GM23338 (cell line): ENCODE measurements around the gene FHL1. TPM values are rescaled to one million over a fixed set of nuclear protein-coding genes. Genes with fewer than 3 reads are reported as not detected.

Source experiments
- ATAC-seq: fragments of 200-7000 bp; cut with Tn5 transposase; 3 replicates; pipeline ENCODE4 v1.9.1; 2020
- DNase-seq: peaks from one replicate; pipeline ENCODE4 v3.0.0-alpha.2; 2015; ENCODE audit warnings: low spot score
- H2AFZ ChIP-seq: fragments of 200-600 bp; sonication (generic); 2 replicates; pipeline ENCODE4 v1.8.0; 2016; ENCODE audit warnings: antibody characterized with exemption, mild to moderate bottlenecking, moderate library complexity
- H3F3A ChIP-seq: fragments of 200-600 bp; sonication (generic); replicated peaks from 2 replicates; pipeline ENCODE4 v1.8.0; 2017; ENCODE audit warnings: antibody characterized with exemption, mixed run types, low read depth
- H3K27ac ChIP-seq: fragments of 200-600 bp; sonication (generic); 2 replicates; pipeline ENCODE4 v1.6.1; 2016; ENCODE audit warnings: low read depth
- H3K27me3 ChIP-seq: fragments of 200-600 bp; sonication (generic); 2 replicates; pipeline ENCODE4 v1.8.0; 2016; ENCODE audit warnings: mild to moderate bottlenecking, mixed run types, moderate library complexity; ENCODE audit not compliant: insufficient read depth
- H3K36me3 ChIP-seq: fragments of 200-600 bp; sonication (generic); 2 replicates; pipeline ENCODE4 v1.8.0; 2016; ENCODE audit warnings: mild to moderate bottlenecking; ENCODE audit not compliant: insufficient read depth
- H3K4me1 ChIP-seq: fragments of 200-600 bp; sonication (generic); 2 replicates; pipeline ENCODE4 v1.8.0; 2016; ENCODE audit warnings: mild to moderate bottlenecking, moderate library complexity; ENCODE audit not compliant: insufficient read depth
- H3K4me2 ChIP-seq: fragments of 200-600 bp; sonication (generic); 2 replicates; pipeline ENCODE4 v1.7.1; 2017; ENCODE audit warnings: mixed run types
- H3K4me3 ChIP-seq: fragments of 200-600 bp; sonication (generic); 2 replicates; pipeline ENCODE4 v1.6.1; 2016; ENCODE audit warnings: mixed run types
- H3K79me2 ChIP-seq: fragments of 200-600 bp; sonication (generic); replicated peaks from 2 replicates; pipeline ENCODE4 v1.8.0; 2017; ENCODE audit warnings: mild to moderate bottlenecking; ENCODE audit not compliant: insufficient read depth
- H3K9me2 ChIP-seq: fragments of 200-600 bp; sonication (generic); 2 replicates; pipeline ENCODE4 v1.8.0; 2017; ENCODE audit not compliant: insufficient read depth
- H4K20me1 ChIP-seq: fragments of 200-600 bp; sonication (generic); replicated peaks from 2 replicates; pipeline ENCODE4 v1.8.0; 2017; ENCODE audit warnings: mild to moderate bottlenecking; ENCODE audit not compliant: insufficient read depth
- H3K27ac Mint-ChIP-seq: 2 replicates; pipeline ENCODE4 v1.8.0; 2020; ENCODE audit warnings: inconsistent platforms, mild to moderate bottlenecking, moderate library complexity, mixed read lengths
- H3K27me3 Mint-ChIP-seq: 3 replicates; pipeline ENCODE4 v1.8.0; 2022; ENCODE audit warnings: low read depth, mild to moderate bottlenecking, moderate library complexity, mixed read lengths, inconsistent platforms; ENCODE audit not compliant: insufficient read depth, poor library complexity
- H3K36me3 Mint-ChIP-seq: 3 replicates; pipeline ENCODE4 v1.8.0; 2021; ENCODE audit warnings: low read depth, mild to moderate bottlenecking, inconsistent platforms, moderate library complexity, mixed read lengths
- H3K4me1 Mint-ChIP-seq: 3 replicates; pipeline ENCODE4 v1.8.0; 2020; ENCODE audit warnings: mild to moderate bottlenecking, inconsistent platforms, mixed read lengths
- H3K4me3 Mint-ChIP-seq: 3 replicates; pipeline ENCODE4 v1.8.0; 2021; ENCODE audit warnings: moderate library complexity, mild to moderate bottlenecking, inconsistent platforms, mixed read lengths
- H3K9me3 Mint-ChIP-seq: 3 replicates; pipeline ENCODE4 v1.8.0; 2020; ENCODE audit warnings: moderate library complexity, mild to moderate bottlenecking, inconsistent platforms, mixed read lengths
- CTCF ChIP-seq, 2 experiments: fragments of 200-600 bp in 1 of 2; sonication (generic) in 1 of 2; conservative IDR thresholded peaks; 2 replicates each; pipeline versions ENCODE4 v1.5.1 to v1.6.1; 2016 to 2017; ENCODE audit warnings: antibody characterized with exemption in 2 of 2, low read depth in 2 of 2, mild to moderate bottlenecking in 2 of 2, moderate library complexity in 1 of 2
- ETS1 ChIP-seq: IDR thresholded peaks from 2 replicates; pipeline ENCODE4 v1.6.1; 2016; ENCODE audit warnings: antibody characterized with exemption
- EZH2 ChIP-seq: fragments of 200-600 bp; sonication (generic); IDR thresholded peaks from one replicate; pipeline ENCODE4 v1.8.0; 2017; ENCODE audit warnings: antibody characterized with exemption, mild to moderate bottlenecking, low read depth; ENCODE audit not compliant: unreplicated experiment
- POLR2AphosphoS5 ChIP-seq: IDR thresholded peaks from 2 replicates; pipeline ENCODE4 v1.6.1; 2016; ENCODE audit warnings: antibody characterized with exemption, low read depth
- polyA plus RNA-seq: library from polyadenylated mRNA; unstranded; fragments of >200 nt; fragmentation: Nextera tagmentation; extraction: Ambion mirVana; gene quantifications from 2 replicates; pipeline ENCODE4 v1.2.1, GENCODE V29; 2016
- total RNA-seq: library from RNA; depleted of rRNA; stranded (reverse); fragments of >200 nt; shearing (Covaris generic); gene quantifications from 2 replicates; pipeline ENCODE4 v1.2.3, GENCODE V29; 2014
- TF ChIP-seq, protein P1 (sequence below): IDR thresholded peaks from one replicate; pipeline ENCODE4 v1.6.1; 2018; ENCODE audit warnings: antibody characterized with exemption; ENCODE audit not compliant: unreplicated experiment

Gene FHL1
- total and polyA plus RNA-seq, 2 experiments from 2014 or later = 47.9 to 60.4 TPM

DNA sequence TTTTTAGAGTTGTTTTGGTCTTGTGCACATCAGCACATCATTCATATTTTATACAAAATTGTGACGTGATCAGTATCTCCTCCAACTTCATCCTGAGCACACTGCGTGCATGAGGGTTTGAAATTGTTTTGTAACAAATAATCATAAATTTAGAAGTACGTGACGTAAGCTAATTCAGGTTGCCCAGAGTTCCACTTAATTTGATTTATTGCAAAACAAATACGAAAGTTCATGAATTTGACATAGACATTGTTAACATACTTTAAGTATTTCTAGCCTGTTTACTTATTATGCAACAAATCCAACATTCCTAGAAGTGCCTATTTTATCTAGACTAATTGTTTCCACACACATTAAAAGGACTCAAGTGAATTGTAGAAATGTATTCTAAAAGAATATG lies 55.6 kb downstream of the FHL1 start:
- no peak for ATAC-seq
- no peak overlapping the region for H3K27ac ChIP-seq
- no peak for DNase-seq

More for the DNA sequence above, 55.6 kb downstream of the FHL1 start:
- H3K27ac Mint-ChIP-seq = no peak overlapping the region
- Histone ChIP-seq H4K20me1 (no peaks in the 10 kb centered on the region), H3K4me1 (peaks cover 3% of the 10 kb centered on the region; the same call in 1 of the 2 replicates), H3K9me2 (no peaks in the 10 kb centered on the region), H3K4me3 (no peak overlapping the region), H3K79me2 (no peaks in the 10 kb centered on the region), H3K4me2 (no peak overlapping the region), H3K27me3 (no peaks in the 10 kb centered on the region), H2AFZ (no peak overlapping the region), H3K36me3 (no peaks in the 10 kb centered on the region), H3F3A (no peaks in the 10 kb centered on the region)
- no peak overlapping the region for H3K4me3 Mint-ChIP-seq
- H3K4me1 Mint-ChIP-seq = peaks cover 29% of the 10 kb centered on the region
- H3K36me3 Mint-ChIP-seq = no peaks in the 10 kb centered on the region
- TF ChIP-seq POLR2AphosphoS5 = no peak
- no peak for TF ChIP-seq ETS1
- no peak for TF ChIP-seq EZH2
- no peak for TF ChIP-seq CTCF (conservative IDR thresholded peaks at IDR 0.05; ENCODE audit: low read depth in 2 of 2)
- TF ChIP-seq, protein P1, sequence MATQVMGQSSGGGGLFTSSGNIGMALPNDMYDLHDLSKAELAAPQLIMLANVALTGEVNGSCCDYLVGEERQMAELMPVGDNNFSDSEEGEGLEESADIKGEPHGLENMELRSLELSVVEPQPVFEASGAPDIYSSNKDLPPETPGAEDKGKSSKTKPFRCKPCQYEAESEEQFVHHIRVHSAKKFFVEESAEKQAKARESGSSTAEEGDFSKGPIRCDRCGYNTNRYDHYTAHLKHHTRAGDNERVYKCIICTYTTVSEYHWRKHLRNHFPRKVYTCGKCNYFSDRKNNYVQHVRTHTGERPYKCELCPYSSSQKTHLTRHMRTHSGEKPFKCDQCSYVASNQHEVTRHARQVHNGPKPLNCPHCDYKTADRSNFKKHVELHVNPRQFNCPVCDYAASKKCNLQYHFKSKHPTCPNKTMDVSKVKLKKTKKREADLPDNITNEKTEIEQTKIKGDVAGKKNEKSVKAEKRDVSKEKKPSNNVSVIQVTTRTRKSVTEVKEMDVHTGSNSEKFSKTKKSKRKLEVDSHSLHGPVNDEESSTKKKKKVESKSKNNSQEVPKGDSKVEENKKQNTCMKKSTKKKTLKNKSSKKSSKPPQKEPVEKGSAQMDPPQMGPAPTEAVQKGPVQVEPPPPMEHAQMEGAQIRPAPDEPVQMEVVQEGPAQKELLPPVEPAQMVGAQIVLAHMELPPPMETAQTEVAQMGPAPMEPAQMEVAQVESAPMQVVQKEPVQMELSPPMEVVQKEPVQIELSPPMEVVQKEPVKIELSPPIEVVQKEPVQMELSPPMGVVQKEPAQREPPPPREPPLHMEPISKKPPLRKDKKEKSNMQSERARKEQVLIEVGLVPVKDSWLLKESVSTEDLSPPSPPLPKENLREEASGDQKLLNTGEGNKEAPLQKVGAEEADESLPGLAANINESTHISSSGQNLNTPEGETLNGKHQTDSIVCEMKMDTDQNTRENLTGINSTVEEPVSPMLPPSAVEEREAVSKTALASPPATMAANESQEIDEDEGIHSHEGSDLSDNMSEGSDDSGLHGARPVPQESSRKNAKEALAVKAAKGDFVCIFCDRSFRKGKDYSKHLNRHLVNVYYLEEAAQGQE = no peak
- H3K9me3 Mint-ChIP-seq = no peaks in the 10 kb centered on the region
- H3K27me3 Mint-ChIP-seq = peaks cover 1% of the 10 kb centered on the region
